Measurements from ENCODE around the gene SMIM38.
"Not testable (repeated sequence)": the region's sequence is repeated elsewhere in the genome, so short reads cannot be mapped to it uniquely, and the experiment has no call there.

The SMIM38 gene

GRCh38 chr11:69140161-69140560, 15.6 kb upstream of the SMIM38 start:
- not testable (repeated sequence) for H3K4me3 ChIP-seq (ENCODE audit: low read length in 2 of 2); H3K27me3 ChIP-seq (ENCODE audit: control insufficient read depth in 3 of 3, insufficient read depth in 3 of 3, low read depth in 1 of 3, low read length in 3 of 3); H3K27ac ChIP-seq (replicated peaks; ENCODE audit: low read length); H3K9me3 ChIP-seq (replicated peaks in 1 of 2; ENCODE audit: control insufficient read depth in 2 of 2, insufficient read depth in 1 of 2, low read depth in 1 of 2, low read length in 2 of 2); H3K14ac ChIP-seq (ENCODE audit: low read length); H3K36me3 ChIP-seq (replicated peaks in 1 of 2; ENCODE audit: control insufficient read depth in 2 of 2, insufficient read depth in 2 of 2, low read length in 2 of 2); H3K23ac ChIP-seq (ENCODE audit: low read depth, low read length, poor library complexity); H2BK15ac ChIP-seq (ENCODE audit: low read length); H3K4me1 ChIP-seq (ENCODE audit: control insufficient read depth in 2 of 2, insufficient read depth in 1 of 2, low read depth in 1 of 2, low read length in 2 of 2); DNase-seq (ENCODE audit: low spot score); H3K4ac ChIP-seq (ENCODE audit: low read length); H2BK120ac ChIP-seq (ENCODE audit: low read depth, low read length); H3K9ac ChIP-seq (ENCODE audit: low read depth, low read length, poor library complexity); H3K18ac ChIP-seq (ENCODE audit: low read length); H4K91ac ChIP-seq (ENCODE audit: low read depth, low read length, poor library complexity); H2AK5ac ChIP-seq (ENCODE audit: low read depth, low read length); H2AFZ ChIP-seq (ENCODE audit: low read length); H3K4me2 ChIP-seq (ENCODE audit: insufficient read depth, low read length, poor library complexity, severe bottlenecking); H3K79me1 ChIP-seq (ENCODE audit: low read depth, low read length); H4K8ac ChIP-seq (ENCODE audit: low read depth, low read length); H2BK5ac ChIP-seq (ENCODE audit: low read length); H2BK12ac ChIP-seq (ENCODE audit: low read length)
- no CpG with 5 or more reads among the region's 7 CpGs for WGBS, 2 donors (ENCODE audit: extremely low coverage in 2 of 2, insufficient read length in 2 of 2, insufficient replicate concordance in 1 of 2)

GRCh38 chr11:69140635-69141034, 15.1 kb upstream of the SMIM38 start:
- no peak overlapping the region for H3K4me3 ChIP-seq (ENCODE audit: low read length in 2 of 2)
- H4K8ac ChIP-seq (ENCODE audit: low read depth, low read length), result no peak overlapping the region
- no peak overlapping the region for H2AFZ ChIP-seq (ENCODE audit: low read length)
- H3K27me3 ChIP-seq (ENCODE audit: control insufficient read depth in 3 of 3, insufficient read depth in 3 of 3, low read depth in 1 of 3, low read length in 3 of 3), result no peaks in the 10 kb centered on the region
- H3K36me3 ChIP-seq (replicated peaks in 1 of 2; ENCODE audit: control insufficient read depth in 2 of 2, insufficient read depth in 2 of 2, low read length in 2 of 2), result no peaks in the 10 kb centered on the region
- no peak overlapping the region for H2BK12ac ChIP-seq (ENCODE audit: low read length)
- peaks cover 1% of the 10 kb centered on the region for H3K79me1 ChIP-seq (ENCODE audit: low read depth, low read length)
- no peak overlapping the region for H3K14ac ChIP-seq (ENCODE audit: low read length)
- peaks cover 0 to 2% of the 10 kb centered on the region in 2 donors for H3K9me3 ChIP-seq (replicated peaks in 1 of 2; ENCODE audit: control insufficient read depth in 2 of 2, insufficient read depth in 1 of 2, low read depth in 1 of 2, low read length in 2 of 2)
- no peak overlapping the region for H4K91ac ChIP-seq (ENCODE audit: low read depth, low read length, poor library complexity)
- no peak overlapping the region for H2BK120ac ChIP-seq (ENCODE audit: low read depth, low read length)
- no peak overlapping the region for H2BK5ac ChIP-seq (ENCODE audit: low read length)
- peaks cover 0 to 2% of the 10 kb centered on the region in 2 donors for H3K4me1 ChIP-seq (ENCODE audit: control insufficient read depth in 2 of 2, insufficient read depth in 1 of 2, low read depth in 1 of 2, low read length in 2 of 2)
- H3K23ac ChIP-seq (ENCODE audit: low read depth, low read length, poor library complexity), result no peak overlapping the region
- H2AK5ac ChIP-seq (ENCODE audit: low read depth, low read length), result no peak overlapping the region
- WGBS, 2 donors (ENCODE audit: extremely low coverage in 2 of 2, insufficient read length in 2 of 2, insufficient replicate concordance in 1 of 2), result no CpG with 5 or more reads among the region's 5 CpGs
- H3K9ac ChIP-seq (ENCODE audit: low read depth, low read length, poor library complexity), result no peak overlapping the region
- no peak overlapping the region for H3K4me2 ChIP-seq (ENCODE audit: insufficient read depth, low read length, poor library complexity, severe bottlenecking)
- no peak overlapping the region for H3K4ac ChIP-seq (ENCODE audit: low read length)
- no peak for DNase-seq (ENCODE audit: low spot score)
- H3K27ac ChIP-seq (replicated peaks; ENCODE audit: low read length), result no peak overlapping the region
- no peak overlapping the region for H3K18ac ChIP-seq (ENCODE audit: low read length)
- no peak overlapping the region for H2BK15ac ChIP-seq (ENCODE audit: low read length)

DNA sequence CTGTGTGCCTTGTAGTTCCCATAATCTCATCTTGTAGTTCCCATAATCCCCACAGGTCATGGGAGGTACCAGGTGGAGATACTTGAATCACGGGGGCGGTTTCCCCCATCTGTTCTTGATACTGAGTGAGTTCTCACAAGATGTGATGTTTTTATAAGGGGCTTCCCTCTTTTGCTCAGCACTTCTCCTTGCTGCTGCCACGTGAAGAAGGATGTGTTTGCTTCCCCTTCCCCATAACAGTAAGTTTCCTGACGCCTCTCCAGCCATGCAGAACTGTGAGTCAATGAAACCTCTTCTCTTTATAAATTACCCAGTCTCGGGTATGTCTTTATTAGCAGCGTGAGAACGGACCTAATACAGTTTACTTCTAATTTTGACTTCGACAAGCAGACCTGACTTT, 14.0 kb upstream of the SMIM38 start:
- H2BK15ac ChIP-seq (ENCODE audit: low read length), result no peak overlapping the region
- no peaks in the 10 kb centered on the region for H3K27me3 ChIP-seq (ENCODE audit: control insufficient read depth in 3 of 3, insufficient read depth in 3 of 3, low read depth in 1 of 3, low read length in 3 of 3)
- no peak overlapping the region for H2BK12ac ChIP-seq (ENCODE audit: low read length)
- no peak for DNase-seq (ENCODE audit: low spot score)
- no peak overlapping the region for H3K4me3 ChIP-seq (ENCODE audit: low read length in 2 of 2)
- no peak overlapping the region for H3K4me2 ChIP-seq (ENCODE audit: insufficient read depth, low read length, poor library complexity, severe bottlenecking)
- WGBS, 2 donors (ENCODE audit: extremely low coverage in 2 of 2, insufficient read length in 2 of 2, insufficient replicate concordance in 1 of 2), result no CpG with 5 or more reads among the region's 8 CpGs
- H2BK120ac ChIP-seq (ENCODE audit: low read depth, low read length), result no peak overlapping the region
- H2BK5ac ChIP-seq (ENCODE audit: low read length), result no peak overlapping the region
- peaks cover 1% of the 10 kb centered on the region for H3K79me1 ChIP-seq (ENCODE audit: low read depth, low read length)
- H4K8ac ChIP-seq (ENCODE audit: low read depth, low read length), result no peak overlapping the region
- peaks cover 0 to 2% of the 10 kb centered on the region in 2 donors for H3K36me3 ChIP-seq (replicated peaks in 1 of 2; ENCODE audit: control insufficient read depth in 2 of 2, insufficient read depth in 2 of 2, low read length in 2 of 2)
- no peak overlapping the region for H3K27ac ChIP-seq (replicated peaks; ENCODE audit: low read length)
- no peak overlapping the region for H3K4ac ChIP-seq (ENCODE audit: low read length)
- H3K18ac ChIP-seq (ENCODE audit: low read length), result no peak overlapping the region
- no peak overlapping the region for H4K91ac ChIP-seq (ENCODE audit: low read depth, low read length, poor library complexity)
- no peak overlapping the region for H2AK5ac ChIP-seq (ENCODE audit: low read depth, low read length)
- no peak overlapping the region for H2AFZ ChIP-seq (ENCODE audit: low read length)
- no peak overlapping the region for H3K14ac ChIP-seq (ENCODE audit: low read length)
- H3K9me3 ChIP-seq (replicated peaks in 1 of 2; ENCODE audit: control insufficient read depth in 2 of 2, insufficient read depth in 1 of 2, low read depth in 1 of 2, low read length in 2 of 2), result peaks cover 6 to 8% of the 10 kb centered on the region in 2 donors
- H3K4me1 ChIP-seq (ENCODE audit: control insufficient read depth in 2 of 2, insufficient read depth in 1 of 2, low read depth in 1 of 2, low read length in 2 of 2), result peaks cover 0 to 2% of the 10 kb centered on the region in 2 donors
- H3K23ac ChIP-seq (ENCODE audit: low read depth, low read length, poor library complexity), result no peak overlapping the region
- H3K9ac ChIP-seq (ENCODE audit: low read depth, low read length, poor library complexity), result no peak overlapping the region

GRCh38 chr11:69142895-69143294, 12.8 kb upstream of the SMIM38 start:
- Histone ChIP-seq H3K9ac (ENCODE audit: low read depth, low read length, poor library complexity) (no peak overlapping the region), H2BK15ac (ENCODE audit: low read length) (no peak overlapping the region), H3K4me3 (ENCODE audit: low read length in 2 of 2) (no peak overlapping the region), H3K14ac (ENCODE audit: low read length) (no peak overlapping the region), H3K4me1 (ENCODE audit: control insufficient read depth in 2 of 2, insufficient read depth in 1 of 2, low read depth in 1 of 2, low read length in 2 of 2) (peaks cover 0 to 2% of the 10 kb centered on the region in 2 donors), H2AFZ (ENCODE audit: low read length) (no peak overlapping the region), H2BK120ac (ENCODE audit: low read depth, low read length) (no peak overlapping the region), H3K79me1 (ENCODE audit: low read depth, low read length) (peaks cover 1% of the 10 kb centered on the region), H3K9me3 (replicated peaks in 1 of 2; ENCODE audit: control insufficient read depth in 2 of 2, insufficient read depth in 1 of 2, low read depth in 1 of 2, low read length in 2 of 2) (peaks cover 6 to 11% of the 10 kb centered on the region in 2 donors), H4K91ac (ENCODE audit: low read depth, low read length, poor library complexity) (no peak overlapping the region), H3K36me3 (replicated peaks in 1 of 2; ENCODE audit: control insufficient read depth in 2 of 2, insufficient read depth in 2 of 2, low read length in 2 of 2) (peaks cover 0 to 2% of the 10 kb centered on the region in 2 donors), H3K18ac (ENCODE audit: low read length) (no peak overlapping the region), H3K27me3 (ENCODE audit: control insufficient read depth in 3 of 3, insufficient read depth in 3 of 3, low read depth in 1 of 3, low read length in 3 of 3) (no peaks in the 10 kb centered on the region), H2BK5ac (ENCODE audit: low read length) (no peak overlapping the region), H3K4ac (ENCODE audit: low read length) (no peak overlapping the region), H2BK12ac (ENCODE audit: low read length) (no peak overlapping the region), H3K27ac (replicated peaks; ENCODE audit: low read length) (no peak overlapping the region), H4K8ac (ENCODE audit: low read depth, low read length) (no peak overlapping the region), H3K23ac (ENCODE audit: low read depth, low read length, poor library complexity) (no peak overlapping the region), H2AK5ac (ENCODE audit: low read depth, low read length) (no peak overlapping the region), H3K4me2 (ENCODE audit: insufficient read depth, low read length, poor library complexity, severe bottlenecking) (no peak overlapping the region)
- DNase-seq (ENCODE audit: low spot score), result no peak
- whole genome bisulfite sequencing, 2 donors (ENCODE audit: extremely low coverage in 2 of 2, insufficient read length in 2 of 2, insufficient replicate concordance in 1 of 2), result no CpG with 5 or more reads among the region's 2 CpGs
